Activated CD4-positive, alpha-beta T cell treated with anti-CD3 and anti-CD28 coated beads, Interleukin-2, amount 50 U/mL, for 1 hour (primary cell): Measurements from ENCODE around the gene COMTD1.
"Not testable (repeated sequence)": the region's sequence is repeated elsewhere in the genome, so short reads cannot be mapped to it uniquely, and the experiment has no call there.

Experiments
- DNase-seq: peaks from one replicate; pipeline ENCODE4 v3.0.0-alpha.2; 2020

COMTD1 gene

GRCh38 chr10:75221492-75221891, 14.3 kb downstream of the COMTD1 start:
- not testable (repeated sequence) for DNase-seq

GRCh38 chr10:75220274-75220673, 15.5 kb downstream of the COMTD1 start:
- no peak for DNase-seq

- no peak for DNase-seq
Measured at GRCh38 chr10:75212343-75212742, 23.4 kb downstream of the COMTD1 start.

GRCh38 chr10:75211007-75211691, 24.6 kb downstream of the COMTD1 start:
- DNase-seq: peak; percentile 19

GRCh38 chr10:75210282-75211006, 25.3 kb downstream of the COMTD1 start, which contains the start of gene VDAC2:
Gene VDAC2 (plus strand): TSS chr10:75210796. CDS start chr10:75211159, 363 bp downstream.
- peak; percentile 95 for DNase-seq

- peak; percentile 74 for DNase-seq
Measured at GRCh38 chr10:75209921-75210281, 25.9 kb downstream of the COMTD1 start.

GRCh38 chr10:75209086-75209920, 26.5 kb downstream of the COMTD1 start:
- peak; percentile 8 for DNase-seq

- DNase-seq: no peak
Measured at GRCh38 chr10:75208181-75208580, 27.6 kb downstream of the COMTD1 start.

GRCh38 chr10:75207857-75208144, 28.0 kb downstream of the COMTD1 start:
- no peak for DNase-seq

- no peak for DNase-seq
Measured at GRCh38 chr10:75207079-75207856, 28.5 kb downstream of the COMTD1 start.

GRCh38 chr10:75206638-75207037, 29.1 kb downstream of the COMTD1 start:
- not testable (repeated sequence) for DNase-seq

GRCh38 chr10:75205908-75206307, 29.8 kb downstream of the COMTD1 start:
- no peak for DNase-seq

GRCh38 chr10:75203724-75204123, 32.0 kb downstream of the COMTD1 start:
- DNase-seq: no peak

- not testable (repeated sequence) for DNase-seq
Measured at GRCh38 chr10:75203046-75203620, 32.6 kb downstream of the COMTD1 start.

GRCh38 chr10:75202321-75203045, 33.3 kb downstream of the COMTD1 start:
- no peak for DNase-seq

GRCh38 chr10:75201793-75202307, 33.9 kb downstream of the COMTD1 start:
- no peak for DNase-seq

- not testable (repeated sequence) for DNase-seq
Measured at GRCh38 chr10:75199949-75200348, 35.8 kb downstream of the COMTD1 start.

- DNase-seq: no peak
Measured at GRCh38 chr10:75197906-75198305, 37.9 kb downstream of the COMTD1 start.

GRCh38 chr10:75197066-75197465, 38.7 kb downstream of the COMTD1 start:
- no peak for DNase-seq

- DNase-seq: no peak
Measured at GRCh38 chr10:75195035-75195763, 40.6 kb downstream of the COMTD1 start.

GRCh38 chr10:75194625-75195024, 41.1 kb downstream of the COMTD1 start:
- not testable (repeated sequence) for DNase-seq
